Activated CD4-positive, alpha-beta T cell treated with anti-CD3 and anti-CD28 coated beads, Interleukin-2, amount 10 ng/mL, durations not matched to agents 7 days and 5 days (primary cell): ENCODE results near the gene GSPT1. TPM values are rescaled to one million over a fixed set of nuclear protein-coding genes. Genes with fewer than 3 reads are reported as not detected.

Experiments
- total RNA-seq, 2 experiments: library from RNA; stranded (reverse); gene quantifications; one replicate each; pipeline ENCODE4 v1.2.3, GENCODE V29; 2021

Gene GSPT1
- total RNA-seq, 2 experiments from 2014 or later = 110 to 126 TPM

Other genes starting within 250 kb of the GSPT1 start
- gene SNN, start 247.5 kb downstream of the GSPT1 start, total RNA-seq = 10 to 100 TPM; 21.7 to 23.4 TPM
- gene TXNDC11, start 173.1 kb downstream of the GSPT1 start, total RNA-seq = 10 to 100 TPM; 38.5 to 42.7 TPM
- 10 to 100 TPM; 68.0 to 76.9 TPM for gene ZC3H7A, start 118.7 kb downstream of the GSPT1 start, total RNA-seq
- 100 to 1,000 TPM; 158 to 182 TPM for gene RSL1D1, start 64.4 kb downstream of the GSPT1 start, total RNA-seq
- gene NPIPB2, start 26.1 kb upstream of the GSPT1 start, total RNA-seq = 10 to 100 TPM in 1 of 2 experiments, 1 to 10 TPM in 1; 7.6 to 11.6 TPM
- not detected for gene TNFRSF17, start 49.3 kb upstream of the GSPT1 start, total RNA-seq
- 10 to 100 TPM; 15.8 to 19.7 TPM for gene SNX29, start 60.8 kb upstream of the GSPT1 start, total RNA-seq